RWPE2 (cell line): ENCODE data around the gene GGT5.
A peak's percentile ranks its signal among the peaks of the same experiment; 100 is the strongest.

ENCODE experiments used
- ATAC-seq: fragments of 200-7000 bp; cut with Tn5 transposase; 3 replicates; pipeline ENCODE4 v1.9.1; 2021; ENCODE audit warnings: low read depth
- DNase-seq: peaks from one replicate; pipeline ENCODE4 v3.0.0-alpha.2; 2020; ENCODE audit warnings: low spot score
- H3K27ac ChIP-seq: fragments of 450-650 bp; 2 replicates; pipeline ENCODE4 v1.5.1; 2017; ENCODE audit warnings: mild to moderate bottlenecking; ENCODE audit not compliant: poor library complexity, severe bottlenecking
- H3K27me3 ChIP-seq: fragments of 250-450 bp; sonication (Bioruptor Pico); 2 replicates; pipeline ENCODE4 v1.5.1; 2021; ENCODE audit warnings: mild to moderate bottlenecking, moderate library complexity; ENCODE audit not compliant: insufficient read depth, poor library complexity, severe bottlenecking
- H3K36me3 ChIP-seq: fragments of 250-450 bp; sonication (Bioruptor Pico); 2 replicates; pipeline ENCODE4 v1.5.1; 2020; ENCODE audit warnings: low read depth, mild to moderate bottlenecking, moderate library complexity
- H3K4me1 ChIP-seq: fragments of 250-450 bp; sonication (Bioruptor Pico); 2 replicates; pipeline ENCODE4 v1.5.1; 2021; ENCODE audit warnings: mild to moderate bottlenecking, moderate library complexity; ENCODE audit not compliant: insufficient read depth, poor library complexity, severe bottlenecking
- H3K4me3 ChIP-seq: fragments of 250-450 bp; sonication (Bioruptor Pico); 2 replicates; pipeline ENCODE4 v1.5.1; 2021; ENCODE audit warnings: mild to moderate bottlenecking, moderate library complexity; ENCODE audit not compliant: severe bottlenecking
- H3K9me3 ChIP-seq: fragments of 250-450 bp; sonication (Bioruptor Pico); 2 replicates; pipeline ENCODE4 v1.5.1; 2021; ENCODE audit warnings: mild to moderate bottlenecking, moderate library complexity; ENCODE audit not compliant: severe bottlenecking
- TF ChIP-seq, protein P1 (sequence below): fragments of 450-650 bp; IDR thresholded peaks from one replicate; pipeline ENCODE4 v1.5.1; 2017; ENCODE audit warnings: mild to moderate bottlenecking, moderate library complexity; ENCODE audit not compliant: poor library complexity, severe bottlenecking

Gene GGT5

DNA sequence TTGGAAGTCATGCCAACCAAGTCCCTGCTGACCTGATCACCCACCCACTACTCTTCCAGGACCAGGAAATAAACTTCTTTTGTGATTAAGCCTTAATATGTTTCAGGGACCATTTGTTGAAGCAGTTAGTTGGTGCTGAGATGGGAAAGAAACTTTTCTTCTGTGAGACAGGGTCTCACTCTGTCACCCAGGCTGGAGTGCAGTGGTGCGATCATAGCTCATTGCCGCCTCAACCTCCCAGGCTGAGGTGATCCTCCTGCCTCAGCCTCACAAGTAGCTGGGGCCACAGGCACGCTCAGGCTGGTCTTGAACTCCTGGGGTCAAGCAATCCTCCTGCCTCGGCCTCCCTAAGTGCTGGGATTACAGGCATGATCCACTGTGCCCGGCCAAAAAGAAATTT lies 53.0 kb downstream of the GGT5 start:
- TF ChIP-seq, protein P1, sequence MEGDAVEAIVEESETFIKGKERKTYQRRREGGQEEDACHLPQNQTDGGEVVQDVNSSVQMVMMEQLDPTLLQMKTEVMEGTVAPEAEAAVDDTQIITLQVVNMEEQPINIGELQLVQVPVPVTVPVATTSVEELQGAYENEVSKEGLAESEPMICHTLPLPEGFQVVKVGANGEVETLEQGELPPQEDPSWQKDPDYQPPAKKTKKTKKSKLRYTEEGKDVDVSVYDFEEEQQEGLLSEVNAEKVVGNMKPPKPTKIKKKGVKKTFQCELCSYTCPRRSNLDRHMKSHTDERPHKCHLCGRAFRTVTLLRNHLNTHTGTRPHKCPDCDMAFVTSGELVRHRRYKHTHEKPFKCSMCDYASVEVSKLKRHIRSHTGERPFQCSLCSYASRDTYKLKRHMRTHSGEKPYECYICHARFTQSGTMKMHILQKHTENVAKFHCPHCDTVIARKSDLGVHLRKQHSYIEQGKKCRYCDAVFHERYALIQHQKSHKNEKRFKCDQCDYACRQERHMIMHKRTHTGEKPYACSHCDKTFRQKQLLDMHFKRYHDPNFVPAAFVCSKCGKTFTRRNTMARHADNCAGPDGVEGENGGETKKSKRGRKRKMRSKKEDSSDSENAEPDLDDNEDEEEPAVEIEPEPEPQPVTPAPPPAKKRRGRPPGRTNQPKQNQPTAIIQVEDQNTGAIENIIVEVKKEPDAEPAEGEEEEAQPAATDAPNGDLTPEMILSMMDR = no peak
- H3K27me3 ChIP-seq = no peaks in the 10 kb centered on the region
- H3K4me3 ChIP-seq = no peak overlapping the region
- H3K9me3 ChIP-seq = no peaks in the 10 kb centered on the region
- peaks cover 17% of the 10 kb centered on the region for H3K4me1 ChIP-seq
- ATAC-seq (no peak), DNase-seq (no peak)
- peak overlapping the region; percentile 66 for H3K27ac ChIP-seq
- no peaks in the 10 kb centered on the region for H3K36me3 ChIP-seq

DNA sequence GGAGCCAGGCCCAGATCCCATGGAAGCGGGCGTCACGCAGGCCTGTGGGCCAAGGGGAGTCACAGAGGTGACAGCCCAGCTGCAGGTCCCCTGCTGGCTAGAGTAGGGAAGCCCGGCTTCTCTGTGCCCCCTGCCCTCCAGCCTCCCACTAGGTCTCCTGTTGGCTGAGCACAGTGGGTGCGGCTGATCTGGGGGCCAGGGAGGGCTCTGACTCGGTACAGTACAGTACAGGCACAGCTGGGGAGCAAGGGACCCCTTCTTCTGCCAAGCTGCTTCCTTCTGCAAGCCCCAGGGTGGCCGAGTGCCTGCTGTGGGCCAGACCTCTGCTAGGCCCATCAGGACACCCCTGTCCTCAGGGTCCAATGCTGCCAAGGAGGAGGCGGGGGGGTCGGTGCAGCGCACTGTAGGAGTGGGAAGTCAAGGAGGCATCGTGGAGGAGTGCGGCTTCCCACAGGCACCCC lies 53.5 kb downstream of the GGT5 start:
- ATAC-seq (no peak), DNase-seq (peak; percentile 42)
- H3K4me3 ChIP-seq = no peak overlapping the region
- peak overlapping the region; percentile 66 for H3K27ac ChIP-seq
- TF ChIP-seq, protein P1 = no peak
- no peaks in the 10 kb centered on the region for H3K36me3 ChIP-seq
- H3K27me3 ChIP-seq = no peaks in the 10 kb centered on the region
- no peaks in the 10 kb centered on the region for H3K9me3 ChIP-seq
- peaks cover 17% of the 10 kb centered on the region for H3K4me1 ChIP-seq

DNA sequence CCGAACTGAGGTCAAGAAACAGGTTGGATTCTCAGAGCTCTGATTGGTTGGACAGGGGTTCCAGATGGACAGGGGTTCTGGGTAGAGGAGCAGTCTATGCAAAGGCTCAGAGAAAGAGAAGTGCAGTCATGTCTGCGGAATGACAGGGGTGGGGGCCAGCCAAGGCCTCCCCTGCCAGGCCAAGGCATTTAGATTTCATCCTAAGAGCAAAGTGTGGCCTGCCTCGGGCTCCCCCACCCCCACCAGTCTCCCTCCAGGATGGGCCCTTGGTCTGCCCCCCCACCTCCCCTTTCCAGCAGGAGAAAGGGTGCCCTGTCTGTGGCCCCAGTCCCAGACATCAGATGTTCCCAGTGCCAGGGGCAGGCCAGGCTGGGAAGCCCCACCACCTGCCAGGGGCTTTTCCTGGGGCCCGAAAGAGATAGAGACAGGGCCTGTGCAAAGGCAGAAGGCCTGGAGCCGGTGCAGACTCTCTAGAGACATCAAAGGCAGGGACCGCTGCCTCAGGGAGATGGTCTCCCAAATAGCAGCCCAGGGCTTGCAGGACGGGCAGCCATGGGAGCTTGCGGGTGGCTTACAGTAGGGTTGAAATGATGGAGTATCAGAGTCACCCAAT lies 54.2 kb downstream of the GGT5 start:
- H3K9me3 ChIP-seq = no peaks in the 10 kb centered on the region
- TF ChIP-seq, protein P1 = no peak
- H3K27me3 ChIP-seq = no peaks in the 10 kb centered on the region
- H3K27ac ChIP-seq = peak overlapping the region; percentile 66
- H3K4me3 ChIP-seq = no peak overlapping the region
- H3K36me3 ChIP-seq = no peaks in the 10 kb centered on the region
- DNase-seq (peak; percentile 41), ATAC-seq (no peak)
- H3K4me1 ChIP-seq = peaks cover 17% of the 10 kb centered on the region

DNA sequence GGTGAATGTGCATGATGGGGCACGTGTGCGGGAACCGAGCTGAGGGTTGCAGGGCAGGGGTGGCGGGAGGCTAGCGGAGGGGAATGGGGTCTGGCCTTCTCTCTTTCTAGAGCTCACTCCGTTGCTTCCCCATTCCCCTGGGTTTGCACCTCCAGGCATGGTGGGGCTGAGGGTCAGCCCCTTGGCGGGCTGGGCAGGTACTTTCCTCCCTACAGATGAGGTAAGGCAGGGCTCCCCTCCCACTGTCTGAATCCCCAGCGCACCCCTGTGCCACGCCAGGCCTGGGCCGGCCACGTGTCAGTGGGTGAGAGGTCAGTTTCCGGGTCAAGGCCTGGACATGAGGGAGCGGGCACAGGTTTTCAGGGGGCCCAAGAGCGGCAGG lies 54.7 kb downstream of the GGT5 start:
- H3K27me3 ChIP-seq = no peaks in the 10 kb centered on the region
- H3K27ac ChIP-seq = peak overlapping the region; percentile 66
- peaks cover 17% of the 10 kb centered on the region for H3K4me1 ChIP-seq
- H3K9me3 ChIP-seq = no peaks in the 10 kb centered on the region
- DNase-seq (peak; percentile 49), ATAC-seq (no peak)
- no peaks in the 10 kb centered on the region for H3K36me3 ChIP-seq
- no peak overlapping the region for H3K4me3 ChIP-seq
- TF ChIP-seq, protein P1 = no peak
